GM12865 (cell line): ENCODE data around the gene AGER.
"Not testable (repeated sequence)": the region's sequence is repeated elsewhere in the genome, so short reads cannot be mapped to it uniquely, and the experiment has no call there.

Source experiments
- DNase-seq: peaks from one replicate; pipeline ENCODE4 v3.0.0; 2010; ENCODE audit warnings: low read depth
- H3K4me3 ChIP-seq: 2 replicates; pipeline ENCODE4 v1.5.1; 2011; ENCODE audit warnings: mild to moderate bottlenecking, low read depth, low read length, control low read depth
- TF ChIP-seq, protein P1 (sequence below): IDR thresholded peaks from 2 replicates; pipeline ENCODE4 v1.5.1; 2011; ENCODE audit warnings: low read length, control low read depth, low read depth, inconsistent platforms; ENCODE audit not compliant: insufficient read depth; ENCODE audit errors: missing control alignments

The AGER gene

DNA sequence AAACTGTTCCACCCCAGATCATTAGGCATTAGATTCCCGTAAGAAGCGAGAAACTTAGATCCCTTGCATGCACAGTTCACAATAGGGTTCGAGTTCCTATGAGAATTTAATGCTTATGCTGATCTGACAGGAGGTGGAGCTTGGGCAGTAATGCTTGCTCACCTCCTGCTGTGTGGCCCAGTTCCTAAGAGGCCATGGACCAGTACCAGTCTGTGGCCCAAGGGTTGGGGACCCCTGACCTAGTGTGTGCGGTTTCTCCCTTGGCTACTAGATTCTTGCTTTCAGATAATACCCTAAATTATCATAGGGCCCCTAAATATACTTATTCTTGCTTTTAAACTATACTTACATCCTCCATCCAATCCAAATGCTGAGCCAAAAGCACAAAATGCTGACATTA, 10.3 kb upstream of the AGER start:
- TF ChIP-seq, protein P1, sequence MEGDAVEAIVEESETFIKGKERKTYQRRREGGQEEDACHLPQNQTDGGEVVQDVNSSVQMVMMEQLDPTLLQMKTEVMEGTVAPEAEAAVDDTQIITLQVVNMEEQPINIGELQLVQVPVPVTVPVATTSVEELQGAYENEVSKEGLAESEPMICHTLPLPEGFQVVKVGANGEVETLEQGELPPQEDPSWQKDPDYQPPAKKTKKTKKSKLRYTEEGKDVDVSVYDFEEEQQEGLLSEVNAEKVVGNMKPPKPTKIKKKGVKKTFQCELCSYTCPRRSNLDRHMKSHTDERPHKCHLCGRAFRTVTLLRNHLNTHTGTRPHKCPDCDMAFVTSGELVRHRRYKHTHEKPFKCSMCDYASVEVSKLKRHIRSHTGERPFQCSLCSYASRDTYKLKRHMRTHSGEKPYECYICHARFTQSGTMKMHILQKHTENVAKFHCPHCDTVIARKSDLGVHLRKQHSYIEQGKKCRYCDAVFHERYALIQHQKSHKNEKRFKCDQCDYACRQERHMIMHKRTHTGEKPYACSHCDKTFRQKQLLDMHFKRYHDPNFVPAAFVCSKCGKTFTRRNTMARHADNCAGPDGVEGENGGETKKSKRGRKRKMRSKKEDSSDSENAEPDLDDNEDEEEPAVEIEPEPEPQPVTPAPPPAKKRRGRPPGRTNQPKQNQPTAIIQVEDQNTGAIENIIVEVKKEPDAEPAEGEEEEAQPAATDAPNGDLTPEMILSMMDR: no peak
- DNase-seq: no peak
- H3K4me3 ChIP-seq: no peak overlapping the region

DNA sequence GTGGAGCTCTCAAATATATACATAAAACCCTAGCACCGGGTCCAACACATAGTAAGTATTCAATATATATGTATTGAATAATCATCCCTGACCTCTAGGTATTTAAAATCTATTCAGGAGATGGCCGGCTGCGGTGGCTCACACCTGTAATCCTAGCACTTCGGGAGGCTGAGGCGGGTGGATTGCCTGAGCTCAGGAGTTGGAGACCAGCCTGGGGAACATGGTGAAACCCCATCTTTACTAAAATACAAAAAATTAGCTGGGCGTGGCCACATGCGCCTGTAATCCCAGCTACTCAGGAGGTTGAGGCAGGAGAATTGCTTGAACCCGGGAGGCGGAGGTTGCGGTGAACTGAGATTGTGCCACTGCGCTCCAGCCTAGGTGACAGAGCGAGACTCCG, 9.0 kb upstream of the AGER start:
- H3K4me3 ChIP-seq: peak overlapping the region; percentile 67
- not testable (repeated sequence) for DNase-seq

DNA sequence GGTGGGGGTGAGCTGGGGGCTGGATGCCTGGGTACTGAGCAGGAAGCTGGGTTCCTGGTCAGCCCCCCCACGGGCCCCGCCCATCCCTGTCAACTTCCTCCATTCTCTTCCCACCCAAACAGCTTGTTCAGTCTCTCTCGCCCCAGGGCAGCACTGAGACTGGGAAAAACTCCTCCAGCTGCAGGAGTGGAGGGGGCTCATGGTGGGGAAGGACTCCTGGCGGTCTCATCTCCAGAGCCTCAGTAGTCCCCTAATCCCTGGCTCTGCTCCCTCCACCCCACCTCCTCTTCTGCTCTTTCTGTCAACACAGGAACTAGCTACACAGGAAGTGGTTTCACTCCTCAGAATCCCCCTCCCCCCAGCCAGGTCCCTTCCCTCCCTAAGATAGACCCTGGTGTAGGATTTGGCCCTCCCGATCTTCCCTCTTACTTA, 8.6 kb upstream of the AGER start, which contains the start of gene GPSM3:
TSS of gene GPSM3 (minus strand) at position 36 of the 432 bp plus-strand sequence. CDS start 130 bp downstream, outside the sequence.
- H3K4me3 ChIP-seq: peak within 1 kb of the TSS; percentile 67
- TF ChIP-seq, protein P1: no peak
- DNase-seq: peak; percentile 79

DNA sequence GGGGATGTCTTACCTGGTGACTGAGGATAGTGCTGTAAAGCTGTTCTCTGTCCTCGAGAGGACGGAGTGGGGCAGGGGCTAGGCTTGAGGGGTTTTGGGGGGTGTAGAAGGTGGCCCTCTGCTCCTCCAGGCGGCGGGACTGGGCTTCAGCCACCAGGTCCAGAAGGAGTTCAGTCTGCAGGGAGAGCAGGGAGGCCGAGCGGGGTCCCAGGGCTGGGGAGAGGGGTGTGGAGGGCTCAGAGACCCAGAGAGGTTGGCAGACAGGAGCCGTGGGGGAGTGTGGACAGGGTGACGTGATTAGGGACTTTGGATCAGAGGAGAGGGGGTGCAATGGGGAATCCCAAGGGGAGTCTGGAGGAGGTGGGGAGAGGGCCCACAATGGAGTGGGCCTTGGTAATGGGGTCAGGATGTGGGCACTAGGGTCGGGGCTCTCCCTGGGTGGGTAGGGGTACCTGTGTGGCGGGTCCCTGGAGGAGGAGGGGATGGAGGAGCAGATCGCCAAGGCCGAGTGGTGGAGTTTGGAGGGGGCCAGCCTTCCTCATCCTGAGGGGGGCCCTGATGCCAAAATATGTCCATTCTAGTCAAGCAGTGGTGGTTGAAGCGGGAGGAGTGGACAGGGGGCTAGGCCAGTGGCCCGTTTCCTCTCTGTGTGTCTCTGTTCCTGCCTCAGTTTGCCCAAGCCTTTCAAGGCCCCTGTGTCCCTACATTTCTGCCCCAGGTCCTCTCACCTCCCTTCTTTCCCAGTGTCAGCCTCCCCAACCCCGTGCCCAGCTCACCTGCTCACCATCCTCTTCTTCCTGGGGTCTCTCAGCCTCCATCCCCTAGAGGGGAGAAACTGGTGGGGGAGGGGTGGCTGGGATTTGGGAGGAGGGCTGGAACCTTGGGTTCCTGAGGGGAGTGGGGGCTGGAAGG, 7.9 kb upstream of the AGER start:
- peak overlapping the region; percentile 67 for H3K4me3 ChIP-seq
- TF ChIP-seq, protein P1: no peak
- DNase-seq: peak; percentile 39

DNA sequence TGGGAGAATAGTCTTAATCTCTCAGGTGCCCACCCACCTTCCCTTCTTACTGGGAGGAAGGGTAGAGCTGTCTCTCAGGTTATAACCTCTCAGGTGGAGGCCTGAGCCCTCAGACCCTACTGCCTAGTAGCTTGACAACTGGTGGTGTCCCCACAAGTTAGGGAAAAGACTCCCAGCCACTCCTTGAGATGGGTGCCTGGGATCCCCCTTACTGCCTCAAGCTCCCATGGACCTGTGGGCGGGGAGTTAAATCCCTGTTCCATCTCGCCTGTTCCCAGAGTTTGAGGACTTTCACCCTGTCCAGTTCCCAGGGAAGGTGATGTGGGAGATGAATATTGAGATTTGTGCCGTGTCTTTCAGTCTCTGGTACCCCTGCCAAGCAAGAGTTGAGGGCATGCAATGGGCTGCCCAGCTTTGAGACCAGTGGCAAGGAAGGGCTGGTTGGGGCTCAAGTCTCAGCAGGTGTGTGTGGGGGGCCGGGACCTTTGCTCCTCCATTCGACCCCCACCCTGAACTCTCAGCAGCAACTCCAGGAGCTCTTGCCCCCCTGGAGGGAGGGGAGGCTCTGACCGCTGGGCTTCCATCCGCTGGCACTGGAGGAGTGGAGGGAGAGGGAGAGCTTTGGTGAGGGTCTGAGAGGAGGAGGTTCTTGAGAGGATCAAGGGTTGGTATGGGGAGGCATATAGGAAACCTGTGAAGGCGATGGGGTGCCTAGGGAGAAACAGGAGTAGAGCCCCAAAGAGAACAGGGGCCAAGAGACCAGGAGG, 7.0 kb upstream of the AGER start:
- peak overlapping the region; percentile 67 for H3K4me3 ChIP-seq
- peak; percentile 24 for DNase-seq
- TF ChIP-seq, protein P1: no peak

DNA sequence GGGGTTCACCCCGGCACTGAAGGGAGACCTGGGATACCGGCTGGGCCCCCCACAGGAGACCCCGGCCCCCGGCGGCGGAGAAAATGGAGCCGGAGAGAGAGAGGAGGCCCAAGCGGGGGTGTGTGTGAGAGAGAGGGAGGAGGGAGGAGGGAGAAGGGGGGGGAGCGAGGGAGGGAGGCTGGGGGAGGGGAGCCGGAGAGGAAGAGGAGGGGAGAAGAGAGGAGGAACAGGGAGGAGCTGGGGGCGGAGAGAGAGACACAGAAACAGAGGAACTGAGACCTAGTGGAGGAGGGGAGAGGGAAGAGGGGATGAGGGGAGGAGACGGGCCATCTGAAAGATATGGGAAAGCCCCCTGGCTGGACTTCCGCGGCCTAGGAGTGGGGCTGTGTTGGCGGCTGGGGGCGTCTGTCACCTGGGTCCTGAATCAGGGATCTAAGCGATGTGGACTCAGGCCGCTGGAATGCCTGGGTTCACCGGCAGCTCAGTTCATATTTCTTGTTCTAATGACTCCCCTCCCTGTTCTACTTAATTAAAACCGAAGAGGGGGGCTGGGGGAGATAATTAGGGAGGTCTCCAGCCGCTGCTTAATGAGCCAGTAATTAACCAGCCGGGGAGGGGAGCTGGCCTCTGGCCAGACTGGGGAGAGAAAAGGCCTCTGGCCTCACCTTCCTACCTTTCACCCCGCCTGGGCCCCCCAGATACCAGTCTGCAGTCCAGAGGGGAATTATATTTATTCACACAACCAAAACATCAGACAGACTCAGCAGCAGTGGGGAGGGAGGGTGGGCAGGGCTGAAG, 6.2 kb upstream of the AGER start, which contains the start of gene PBX2:
TSS of gene PBX2 (minus strand) at position 149 of the 798 bp plus-strand sequence. CDS start 287 bp downstream, outside the sequence.
- peak within 1 kb of the TSS; percentile 67 for H3K4me3 ChIP-seq
- TF ChIP-seq, protein P1: no peak
- peak; percentile 96 for DNase-seq
